Calu3 (cell line): ENCODE data around the gene IDI2. TPM values are rescaled to one million over a fixed set of nuclear protein-coding genes. Genes with fewer than 3 reads are reported as not detected.

Experiments used
- BruUV-seq: library from RNA; stranded (reverse); fragments of 400-500 nt; replicated peaks from 2 replicates; lab custom pipeline; 2021; lab: Mats Ljungman, UMichigan
- CTCF ChIA-PET: fragments of 300-600 bp; sonication (Branson Sonifier 250); formaldehyde crosslinking; loops from one replicate; lab custom pipeline; 2022; ENCODE audit warnings: antibody characterized with exemption; lab: Charles Lee
- DNase-seq: peaks from one replicate; pipeline ENCODE4 v3.0.0; 2022
- H3K27ac Mint-ChIP-seq: one replicate; pipeline ENCODE4 v1.8.0; 2022; ENCODE audit warnings: mixed read lengths; ENCODE audit not compliant: unreplicated experiment
- H3K27me3 Mint-ChIP-seq: one replicate; pipeline ENCODE4 v1.8.0; 2022; ENCODE audit warnings: mixed read lengths; ENCODE audit not compliant: unreplicated experiment
- H3K36me3 Mint-ChIP-seq: one replicate; pipeline ENCODE4 v1.8.0; 2022; ENCODE audit warnings: mild to moderate bottlenecking, moderate library complexity, mixed read lengths; ENCODE audit not compliant: insufficient read depth, unreplicated experiment
- H3K4me1 Mint-ChIP-seq: one replicate; pipeline ENCODE4 v1.8.0; 2022; ENCODE audit warnings: mild to moderate bottlenecking, low read depth, mixed read lengths; ENCODE audit not compliant: unreplicated experiment
- H3K4me3 Mint-ChIP-seq: one replicate; pipeline ENCODE4 v1.8.0; 2022; ENCODE audit warnings: mild to moderate bottlenecking, low read depth, moderate library complexity, mixed read lengths; ENCODE audit not compliant: unreplicated experiment
- H3K9me3 Mint-ChIP-seq: one replicate; pipeline ENCODE4 v1.8.0; 2022; ENCODE audit warnings: low read depth, mixed read lengths; ENCODE audit not compliant: unreplicated experiment
- CTCF ChIP-seq: fragments of 200-600 bp; IDR thresholded peaks from one replicate; pipeline ENCODE4 v1.8.0; 2022; ENCODE audit warnings: antibody characterized with exemption; ENCODE audit not compliant: unreplicated experiment
- intact Hi-C: fragments of 100-400 bp; cut with micrococcal nuclease; formaldehyde crosslinking; loops from one replicate; pipeline ENCODE4 v1.10.0; 2022; ENCODE audit not compliant: unreplicated experiment
- total RNA-seq: library from RNA; stranded (reverse); gene quantifications from 2 replicates; pipeline ENCODE4 v1.2.3, GENCODE V29; 2022

The IDI2 gene
- total RNA-seq, 1 experiment from 2014 or later, result not detected

DNA sequence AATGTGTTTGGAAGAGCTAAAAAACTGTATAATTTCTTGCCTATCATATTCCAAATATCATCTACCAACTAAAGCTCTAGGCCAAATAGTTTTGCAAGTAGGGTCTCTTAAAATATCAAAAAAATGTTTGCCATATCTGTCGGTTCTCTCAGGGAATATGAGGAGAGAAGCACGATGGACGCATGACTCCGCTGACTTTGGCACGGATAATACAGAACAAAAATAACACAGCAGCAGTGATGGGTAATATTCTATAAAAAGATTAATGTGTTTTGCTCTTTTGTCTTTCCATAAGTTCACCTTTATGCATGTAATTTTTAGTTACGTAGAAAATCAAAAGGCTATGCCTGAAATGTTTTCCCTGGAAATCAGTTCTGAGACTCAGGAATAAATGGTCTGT, 919 bp upstream of the IDI2 start:
- no peak overlapping the region for H3K4me3 Mint-ChIP-seq
- BruUV-seq, result no TSS peak
- H3K4me1 Mint-ChIP-seq, result no peaks in the 10 kb centered on the region
- H3K27ac Mint-ChIP-seq, result no peak overlapping the region
- H3K9me3 Mint-ChIP-seq, result no peaks in the 10 kb centered on the region
- CTCF ChIA-PET, result no interaction called here
- intact Hi-C loops, result no loop called here
- no peaks in the 10 kb centered on the region for H3K27me3 Mint-ChIP-seq
- peaks cover 67% of the 10 kb centered on the region for H3K36me3 Mint-ChIP-seq
- no peak for TF ChIP-seq CTCF
- DNase-seq, result no peak

- CTCF ChIA-PET, result no interaction called here
- no peak for TF ChIP-seq CTCF
- H3K36me3 Mint-ChIP-seq, result peaks cover 88% of the 10 kb centered on the region
- no peaks in the 10 kb centered on the region for H3K4me1 Mint-ChIP-seq
- DNase-seq, result no peak
- intact Hi-C loops, result no loop called here
- no peak overlapping the region for H3K27ac Mint-ChIP-seq
- no peaks in the 10 kb centered on the region for H3K9me3 Mint-ChIP-seq
- H3K27me3 Mint-ChIP-seq, result no peaks in the 10 kb centered on the region
- no TSS peak for BruUV-seq
- H3K4me3 Mint-ChIP-seq, result no peak overlapping the region
Measured at GRCh38 chr10:1024103-1024502, 1.6 kb downstream of the IDI2 start.

- H3K4me3 Mint-ChIP-seq, result no peak overlapping the region
- no peaks in the 10 kb centered on the region for H3K4me1 Mint-ChIP-seq
- peaks cover 93% of the 10 kb centered on the region for H3K36me3 Mint-ChIP-seq
- TF ChIP-seq CTCF, result no peak
- intact Hi-C loops, result no loop called here
- H3K27me3 Mint-ChIP-seq, result no peaks in the 10 kb centered on the region
- CTCF ChIA-PET, result no interaction called here
- no peak overlapping the region for H3K27ac Mint-ChIP-seq
- no peaks in the 10 kb centered on the region for H3K9me3 Mint-ChIP-seq
- no TSS peak for BruUV-seq
- no peak for DNase-seq
Measured at GRCh38 chr10:1022413-1022812, 3.2 kb downstream of the IDI2 start.

DNA sequence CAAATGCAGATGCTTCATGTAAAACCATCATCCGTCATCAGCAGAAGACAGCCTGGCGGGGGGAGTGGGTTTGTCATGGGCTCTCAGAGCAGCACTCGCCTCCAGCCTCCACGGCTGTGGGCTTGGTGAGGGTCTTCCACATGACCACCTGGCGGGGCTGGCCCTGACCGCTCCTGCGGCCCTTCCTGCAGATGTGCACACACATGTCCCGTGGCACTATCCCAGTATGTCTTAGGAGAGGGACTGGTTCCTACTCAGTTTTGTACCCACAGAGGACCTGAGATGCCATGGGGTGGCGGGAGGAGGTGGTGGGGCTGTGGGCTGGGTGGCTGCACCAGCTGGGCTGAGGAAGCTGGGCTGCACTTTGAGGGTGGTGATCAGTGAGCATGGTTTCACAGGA, 4.7 kb downstream of the IDI2 start:
- H3K27me3 Mint-ChIP-seq, result no peaks in the 10 kb centered on the region
- H3K4me1 Mint-ChIP-seq, result no peaks in the 10 kb centered on the region
- CTCF ChIA-PET, result no interaction called here
- no peak for TF ChIP-seq CTCF
- H3K9me3 Mint-ChIP-seq, result no peaks in the 10 kb centered on the region
- no TSS peak for BruUV-seq
- H3K4me3 Mint-ChIP-seq, result no peak overlapping the region
- H3K27ac Mint-ChIP-seq, result peak overlapping the region; percentile 36
- intact Hi-C loops, result no loop called here
- H3K36me3 Mint-ChIP-seq, result peaks cover 89% of the 10 kb centered on the region
- DNase-seq, result no peak

DNA sequence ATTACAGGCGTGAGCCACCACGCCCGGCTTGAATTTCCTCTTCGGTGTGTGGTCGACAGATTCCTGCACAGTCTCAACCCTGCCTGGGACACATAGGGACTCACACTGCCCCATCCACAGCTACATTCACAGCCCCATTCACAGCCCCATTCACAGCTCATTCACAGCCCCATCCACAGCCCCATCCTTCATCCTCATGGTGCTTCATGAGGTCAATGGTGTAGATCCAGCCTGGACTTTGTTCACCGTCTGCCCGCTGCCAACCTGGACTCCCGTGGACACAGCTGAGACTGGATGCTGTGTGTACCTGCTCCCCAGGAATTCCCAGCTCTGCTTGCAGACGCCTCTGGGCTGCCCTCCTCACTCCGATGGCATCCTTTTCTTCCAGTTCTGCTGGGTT, 5.2 kb downstream of the IDI2 start:
- no peak for TF ChIP-seq CTCF
- H3K4me3 Mint-ChIP-seq, result no peak overlapping the region
- peaks cover 86% of the 10 kb centered on the region for H3K36me3 Mint-ChIP-seq
- DNase-seq, result no peak
- H3K4me1 Mint-ChIP-seq, result no peaks in the 10 kb centered on the region
- H3K27ac Mint-ChIP-seq, result peak overlapping the region; percentile 36
- BruUV-seq, result no TSS peak
- intact Hi-C loops, result no loop called here
- CTCF ChIA-PET, result no interaction called here
- H3K27me3 Mint-ChIP-seq, result no peaks in the 10 kb centered on the region
- H3K9me3 Mint-ChIP-seq, result no peaks in the 10 kb centered on the region
